ENCODE measurements around the gene PRR33. TPM values are rescaled to one million over a fixed set of nuclear protein-coding genes. Genes with fewer than 3 reads are reported as not detected.

Gene PRR33
- total and polyA plus RNA-seq, 4 donors = 0.08 to 0.13 TPM; not detected in 2

DNA sequence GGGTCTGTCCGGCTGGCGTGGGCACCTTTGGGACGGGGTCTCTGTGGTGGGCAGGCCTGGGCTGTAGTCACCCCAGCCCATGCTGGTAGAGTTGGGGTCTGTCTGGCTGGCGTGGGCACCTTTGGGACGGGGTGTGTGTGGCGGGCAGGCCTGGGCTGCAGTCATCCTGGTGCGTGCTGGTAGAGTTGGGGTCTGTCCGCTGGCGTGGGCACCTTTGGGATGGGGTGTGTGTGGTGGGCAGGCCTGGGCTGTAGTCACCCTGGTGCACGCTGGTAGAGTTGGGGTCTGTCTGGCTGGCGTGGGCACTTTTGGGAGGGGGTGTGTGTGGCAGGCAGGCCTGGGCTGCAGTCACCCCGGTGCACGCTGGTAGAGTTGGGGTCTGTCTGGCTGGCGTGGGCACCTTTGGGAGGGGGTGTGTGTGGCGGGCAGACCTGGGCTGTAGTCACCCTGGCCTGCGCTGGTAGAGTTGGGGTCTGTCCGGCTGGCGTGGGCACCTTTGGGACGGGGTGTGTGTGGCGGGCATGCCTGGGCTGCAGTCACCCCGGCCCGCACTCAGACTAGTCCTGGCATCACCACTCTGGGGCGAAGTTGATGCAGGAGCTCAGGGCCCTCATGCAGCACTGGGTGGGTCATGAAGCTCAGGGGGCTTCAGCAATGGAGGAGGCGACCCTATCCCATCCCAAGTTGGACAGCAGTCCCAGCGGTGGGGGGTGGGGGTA lies 19.3 kb downstream of the PRR33 start:
- H3K4me3 ChIP-seq = no peak overlapping the region
- H3K4me1 ChIP-seq (ENCODE audit: control insufficient read depth in 5 of 5, insufficient read depth in 5 of 5, low read length in 5 of 5) = peaks cover 0 to 15% (median 3%) of the 10 kb centered on the region in 5 donors
- H3K36me3 ChIP-seq (ENCODE audit: control insufficient read depth in 4 of 4, insufficient read depth in 4 of 4, low read length in 4 of 4) = no peaks in the 10 kb centered on the region
- H3K27me3 ChIP-seq (ENCODE audit: control insufficient read depth in 3 of 3, insufficient read depth in 3 of 3, low read length in 2 of 3) = peaks cover 0 to 16% (median 3%) of the 10 kb centered on the region in 3 donors
- no peaks in the 10 kb centered on the region for H3K9me3 ChIP-seq (ENCODE audit: control insufficient read depth in 4 of 4, insufficient read depth in 3 of 4, low read length in 3 of 4)
- no peak for DNase-seq
- H3K9ac ChIP-seq (ENCODE audit: insufficient read depth in 1 of 2, low read length in 2 of 2) = no peak overlapping the region
- TF ChIP-seq, protein P1, sequence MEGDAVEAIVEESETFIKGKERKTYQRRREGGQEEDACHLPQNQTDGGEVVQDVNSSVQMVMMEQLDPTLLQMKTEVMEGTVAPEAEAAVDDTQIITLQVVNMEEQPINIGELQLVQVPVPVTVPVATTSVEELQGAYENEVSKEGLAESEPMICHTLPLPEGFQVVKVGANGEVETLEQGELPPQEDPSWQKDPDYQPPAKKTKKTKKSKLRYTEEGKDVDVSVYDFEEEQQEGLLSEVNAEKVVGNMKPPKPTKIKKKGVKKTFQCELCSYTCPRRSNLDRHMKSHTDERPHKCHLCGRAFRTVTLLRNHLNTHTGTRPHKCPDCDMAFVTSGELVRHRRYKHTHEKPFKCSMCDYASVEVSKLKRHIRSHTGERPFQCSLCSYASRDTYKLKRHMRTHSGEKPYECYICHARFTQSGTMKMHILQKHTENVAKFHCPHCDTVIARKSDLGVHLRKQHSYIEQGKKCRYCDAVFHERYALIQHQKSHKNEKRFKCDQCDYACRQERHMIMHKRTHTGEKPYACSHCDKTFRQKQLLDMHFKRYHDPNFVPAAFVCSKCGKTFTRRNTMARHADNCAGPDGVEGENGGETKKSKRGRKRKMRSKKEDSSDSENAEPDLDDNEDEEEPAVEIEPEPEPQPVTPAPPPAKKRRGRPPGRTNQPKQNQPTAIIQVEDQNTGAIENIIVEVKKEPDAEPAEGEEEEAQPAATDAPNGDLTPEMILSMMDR (IDR thresholded peaks at IDR 0.05; ENCODE audit: control extremely low read depth, extremely low read depth) = no peak
- 83 to 89% methylated on average over 25 of the region's 25 CpGs for WGBS, 2 donors
- ATAC-seq (ENCODE audit: insufficient read depth, low FRiP score) = no peak
- H3K27ac ChIP-seq (ENCODE audit: low read depth in 1 of 2, low read length in 1 of 2) = no peak overlapping the region

DNA sequence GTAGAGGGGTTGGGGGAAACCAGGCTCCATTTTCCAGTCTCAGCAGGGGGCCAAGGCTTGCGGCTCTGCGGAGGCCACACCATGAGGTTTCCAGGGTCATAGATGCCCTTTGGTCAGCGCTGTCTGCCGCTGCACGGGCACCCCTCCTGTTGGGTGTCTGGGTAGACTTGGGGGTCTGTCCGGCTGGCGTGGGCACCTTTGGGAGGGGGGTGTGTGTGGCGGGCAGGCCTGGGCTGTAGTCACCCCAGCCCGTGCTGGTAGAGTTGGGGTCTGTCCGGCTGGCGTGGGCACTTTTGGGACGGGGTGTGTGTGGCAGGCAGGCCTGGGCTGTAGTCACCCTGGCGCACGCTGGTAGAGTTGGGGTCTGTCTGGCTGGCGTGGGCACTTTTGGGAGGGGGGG lies 20.2 kb downstream of the PRR33 start:
- no peak overlapping the region for H3K9ac ChIP-seq (ENCODE audit: insufficient read depth in 1 of 2, low read length in 2 of 2)
- no peaks in the 10 kb centered on the region for H3K9me3 ChIP-seq (ENCODE audit: control insufficient read depth in 4 of 4, insufficient read depth in 3 of 4, low read length in 3 of 4)
- no peak overlapping the region for H3K27ac ChIP-seq (ENCODE audit: low read depth in 1 of 2, low read length in 1 of 2)
- peaks cover 0 to 16% (median 3%) of the 10 kb centered on the region in 3 donors for H3K27me3 ChIP-seq (ENCODE audit: control insufficient read depth in 3 of 3, insufficient read depth in 3 of 3, low read length in 2 of 3)
- no peak overlapping the region for H3K4me3 ChIP-seq
- ATAC-seq (ENCODE audit: insufficient read depth, low FRiP score) = no peak
- no peaks in the 10 kb centered on the region for H3K36me3 ChIP-seq (ENCODE audit: control insufficient read depth in 4 of 4, insufficient read depth in 4 of 4, low read length in 4 of 4)
- DNase-seq = no peak
- 88 to 93% methylated on average over 15 of the region's 15 CpGs for WGBS, 2 donors
- peaks cover 0 to 8% (median 0%) of the 10 kb centered on the region in 5 donors for H3K4me1 ChIP-seq (ENCODE audit: control insufficient read depth in 5 of 5, insufficient read depth in 5 of 5, low read length in 5 of 5)
- TF ChIP-seq, protein P1 (IDR thresholded peaks at IDR 0.05; ENCODE audit: control extremely low read depth, extremely low read depth) = no peak

- H3K4me1 ChIP-seq (ENCODE audit: control insufficient read depth in 5 of 5, insufficient read depth in 5 of 5, low read length in 5 of 5) = peaks cover 0 to 3% (median 0%) of the 10 kb centered on the region in 5 donors
- no peaks in the 10 kb centered on the region for H3K9me3 ChIP-seq (ENCODE audit: control insufficient read depth in 4 of 4, insufficient read depth in 3 of 4, low read length in 3 of 4)
- no peak overlapping the region for H3K27ac ChIP-seq (ENCODE audit: low read depth in 1 of 2, low read length in 1 of 2)
- DNase-seq (no peak), ATAC-seq (ENCODE audit: insufficient read depth, low FRiP score) (no peak)
- no peak overlapping the region for H3K9ac ChIP-seq (ENCODE audit: insufficient read depth in 1 of 2, low read length in 2 of 2)
- no peaks in the 10 kb centered on the region for H3K36me3 ChIP-seq (ENCODE audit: control insufficient read depth in 4 of 4, insufficient read depth in 4 of 4, low read length in 4 of 4)
- H3K27me3 ChIP-seq (ENCODE audit: control insufficient read depth in 3 of 3, insufficient read depth in 3 of 3, low read length in 2 of 3) = peaks cover 0 to 16% (median 3%) of the 10 kb centered on the region in 3 donors
- TF ChIP-seq, protein P1 (IDR thresholded peaks at IDR 0.05; ENCODE audit: control extremely low read depth, extremely low read depth) = no peak
- H3K4me3 ChIP-seq = no peak overlapping the region
- WGBS, 2 donors = 34 to 66% methylated on average over 50 of the region's 50 CpGs
These were observed 20.8 kb downstream of the PRR33 start for GRCh38 chr11:1870721-1871466.
